Lower leg skin (tissue), 3 donors: ENCODE measurements around the gene TRIM44.

Experiments
- POLR2A ChIP-seq, 2 donors: fragments of 450-650 bp; IDR thresholded peaks; one replicate each; pipeline ENCODE4 v1.6.1; 2016 to 2017; ENCODE audit warnings: antibody characterized with exemption in 2 of 2, mild to moderate bottlenecking in 1 of 2, moderate library complexity in 1 of 2
- TF ChIP-seq, protein P1 (sequence below), 3 donors: fragments of 450-650 bp; IDR thresholded peaks; one replicate each; pipeline ENCODE4 v1.5.1; 2016; ENCODE audit warnings: antibody characterized with exemption in 3 of 3, mild to moderate bottlenecking in 3 of 3, moderate library complexity in 2 of 3

DNA sequence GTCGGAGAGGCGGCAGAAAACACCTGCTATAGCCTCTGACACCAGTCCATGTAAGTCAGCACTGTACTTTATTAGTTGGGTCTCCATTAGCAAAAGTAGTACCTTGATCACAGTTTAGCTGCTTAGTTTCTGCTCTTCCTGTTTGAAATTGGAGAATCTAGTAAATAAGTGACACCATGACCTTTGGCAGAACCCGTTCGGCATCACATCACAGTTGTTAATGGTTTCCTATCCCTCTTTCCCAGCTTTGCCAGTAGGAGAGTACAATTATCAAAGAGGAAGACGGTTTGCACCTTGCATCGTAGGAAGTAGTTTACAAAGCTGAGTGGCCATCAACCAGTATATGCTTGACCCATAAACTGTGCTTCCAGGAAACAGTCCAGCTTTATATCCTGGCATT, 101.8 kb downstream of the TRIM44 start:
- no peak for TF ChIP-seq POLR2A (IDR thresholded peaks at IDR 0.05)
- TF ChIP-seq, protein P1, sequence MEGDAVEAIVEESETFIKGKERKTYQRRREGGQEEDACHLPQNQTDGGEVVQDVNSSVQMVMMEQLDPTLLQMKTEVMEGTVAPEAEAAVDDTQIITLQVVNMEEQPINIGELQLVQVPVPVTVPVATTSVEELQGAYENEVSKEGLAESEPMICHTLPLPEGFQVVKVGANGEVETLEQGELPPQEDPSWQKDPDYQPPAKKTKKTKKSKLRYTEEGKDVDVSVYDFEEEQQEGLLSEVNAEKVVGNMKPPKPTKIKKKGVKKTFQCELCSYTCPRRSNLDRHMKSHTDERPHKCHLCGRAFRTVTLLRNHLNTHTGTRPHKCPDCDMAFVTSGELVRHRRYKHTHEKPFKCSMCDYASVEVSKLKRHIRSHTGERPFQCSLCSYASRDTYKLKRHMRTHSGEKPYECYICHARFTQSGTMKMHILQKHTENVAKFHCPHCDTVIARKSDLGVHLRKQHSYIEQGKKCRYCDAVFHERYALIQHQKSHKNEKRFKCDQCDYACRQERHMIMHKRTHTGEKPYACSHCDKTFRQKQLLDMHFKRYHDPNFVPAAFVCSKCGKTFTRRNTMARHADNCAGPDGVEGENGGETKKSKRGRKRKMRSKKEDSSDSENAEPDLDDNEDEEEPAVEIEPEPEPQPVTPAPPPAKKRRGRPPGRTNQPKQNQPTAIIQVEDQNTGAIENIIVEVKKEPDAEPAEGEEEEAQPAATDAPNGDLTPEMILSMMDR (IDR thresholded peaks at IDR 0.05): no peak
